Chondrocyte (in vitro differentiated cells): Measurements from ENCODE around the gene PALM. TPM values are rescaled to one million over a fixed set of nuclear protein-coding genes. Genes with fewer than 3 reads are reported as not detected.
"Not testable (repeated sequence)": the region's sequence is repeated elsewhere in the genome, so short reads cannot be mapped to it uniquely, and the experiment has no call there.

ENCODE experiments used
- DNase-seq: peaks from one replicate; pipeline ENCODE4 v3.0.0; 2021; ENCODE audit warnings: mixed read lengths, low spot score
- H3K27ac Mint-ChIP-seq: one replicate; pipeline ENCODE4 v1.8.0; 2021; ENCODE audit warnings: mild to moderate bottlenecking, moderate library complexity, mixed read lengths; ENCODE audit not compliant: unreplicated experiment
- H3K27me3 Mint-ChIP-seq: 2 replicates; pipeline ENCODE4 v1.8.0; 2021; ENCODE audit warnings: low read depth, mixed read lengths
- H3K36me3 Mint-ChIP-seq: 2 replicates; pipeline ENCODE4 v1.8.0; 2021; ENCODE audit warnings: low read depth, mixed read lengths
- H3K4me1 Mint-ChIP-seq: 2 replicates; pipeline ENCODE4 v1.8.0; 2021; ENCODE audit warnings: low read depth, mild to moderate bottlenecking, mixed read lengths
- H3K4me3 Mint-ChIP-seq: one replicate; pipeline ENCODE4 v1.8.0; 2021; ENCODE audit warnings: mild to moderate bottlenecking, moderate library complexity, mixed read lengths; ENCODE audit not compliant: unreplicated experiment
- H3K9me3 Mint-ChIP-seq: 2 replicates; pipeline ENCODE4 v1.8.0; 2021; ENCODE audit warnings: low read depth, mixed read lengths
- total RNA-seq: library from RNA; stranded (reverse); gene quantifications from 3 replicates; pipeline ENCODE4 v1.2.1, GENCODE V29; 2021
- TF ChIP-seq, protein P1 (sequence below): fragments of 200-600 bp; sonication (generic); IDR thresholded peaks from 2 replicates; pipeline ENCODE4 v1.5.0; 2021; ENCODE audit warnings: antibody characterized with exemption, mild to moderate bottlenecking, moderate library complexity

Gene PALM
- total RNA-seq, 1 donor from 2014 or later, result 182 TPM

DNA sequence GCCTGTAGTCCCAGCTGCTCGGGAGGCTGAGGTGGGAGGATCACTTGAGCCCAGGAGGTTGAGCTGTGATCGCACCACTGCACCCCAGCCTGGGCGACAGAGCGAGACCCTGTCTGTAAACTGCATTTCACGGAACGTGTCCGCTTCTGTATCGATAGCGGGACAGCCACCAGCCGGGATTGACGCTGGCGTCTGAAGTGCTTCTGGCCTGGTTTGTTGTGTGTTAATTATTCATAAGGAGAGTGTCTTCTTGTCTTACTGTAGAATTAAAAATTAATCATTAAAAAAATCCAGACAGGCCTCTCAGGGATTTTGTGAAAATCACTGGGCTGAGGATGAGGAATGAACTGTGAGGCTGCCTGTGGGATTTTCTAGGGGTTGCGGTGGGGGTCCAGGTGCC lies 26.0 kb downstream of the PALM start:
- Mint-ChIP-seq H3K9me3 (no peaks in the 10 kb centered on the region), H3K4me3 (no peak overlapping the region), H3K27ac (no peak overlapping the region), H3K27me3 (no peaks in the 10 kb centered on the region), H3K36me3 (peaks cover 23% of the 10 kb centered on the region), H3K4me1 (peaks cover 9% of the 10 kb centered on the region)
- no peak for DNase-seq
- TF ChIP-seq, protein P1, sequence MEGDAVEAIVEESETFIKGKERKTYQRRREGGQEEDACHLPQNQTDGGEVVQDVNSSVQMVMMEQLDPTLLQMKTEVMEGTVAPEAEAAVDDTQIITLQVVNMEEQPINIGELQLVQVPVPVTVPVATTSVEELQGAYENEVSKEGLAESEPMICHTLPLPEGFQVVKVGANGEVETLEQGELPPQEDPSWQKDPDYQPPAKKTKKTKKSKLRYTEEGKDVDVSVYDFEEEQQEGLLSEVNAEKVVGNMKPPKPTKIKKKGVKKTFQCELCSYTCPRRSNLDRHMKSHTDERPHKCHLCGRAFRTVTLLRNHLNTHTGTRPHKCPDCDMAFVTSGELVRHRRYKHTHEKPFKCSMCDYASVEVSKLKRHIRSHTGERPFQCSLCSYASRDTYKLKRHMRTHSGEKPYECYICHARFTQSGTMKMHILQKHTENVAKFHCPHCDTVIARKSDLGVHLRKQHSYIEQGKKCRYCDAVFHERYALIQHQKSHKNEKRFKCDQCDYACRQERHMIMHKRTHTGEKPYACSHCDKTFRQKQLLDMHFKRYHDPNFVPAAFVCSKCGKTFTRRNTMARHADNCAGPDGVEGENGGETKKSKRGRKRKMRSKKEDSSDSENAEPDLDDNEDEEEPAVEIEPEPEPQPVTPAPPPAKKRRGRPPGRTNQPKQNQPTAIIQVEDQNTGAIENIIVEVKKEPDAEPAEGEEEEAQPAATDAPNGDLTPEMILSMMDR, result no peak

DNA sequence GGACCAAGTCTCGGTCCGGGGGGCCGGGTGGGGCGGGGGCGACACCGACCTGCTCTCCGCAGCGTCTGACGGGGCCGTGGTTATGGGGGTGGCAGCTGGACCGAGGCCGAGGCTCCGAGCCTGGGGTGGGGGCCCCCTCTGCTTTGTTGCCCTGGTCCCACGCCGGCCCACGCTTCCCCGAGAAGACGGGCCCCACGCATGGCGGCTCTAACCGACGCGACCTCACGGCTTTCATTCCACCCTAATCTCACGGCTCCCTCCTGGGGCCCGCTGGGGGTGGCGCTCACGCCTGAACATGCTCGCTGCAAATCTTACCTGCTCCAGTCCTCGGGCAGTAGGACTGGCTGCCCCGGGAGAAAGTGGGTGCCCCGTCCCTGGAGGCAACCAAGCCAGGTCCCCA lies 27.4 kb downstream of the PALM start:
- no peaks in the 10 kb centered on the region for H3K27me3 Mint-ChIP-seq
- TF ChIP-seq, protein P1, result no peak
- H3K36me3 Mint-ChIP-seq, result peaks cover 22% of the 10 kb centered on the region
- no peaks in the 10 kb centered on the region for H3K9me3 Mint-ChIP-seq
- no peak for DNase-seq
- H3K4me1 Mint-ChIP-seq, result peaks cover 9% of the 10 kb centered on the region
- no peak overlapping the region for H3K4me3 Mint-ChIP-seq
- no peak overlapping the region for H3K27ac Mint-ChIP-seq

DNA sequence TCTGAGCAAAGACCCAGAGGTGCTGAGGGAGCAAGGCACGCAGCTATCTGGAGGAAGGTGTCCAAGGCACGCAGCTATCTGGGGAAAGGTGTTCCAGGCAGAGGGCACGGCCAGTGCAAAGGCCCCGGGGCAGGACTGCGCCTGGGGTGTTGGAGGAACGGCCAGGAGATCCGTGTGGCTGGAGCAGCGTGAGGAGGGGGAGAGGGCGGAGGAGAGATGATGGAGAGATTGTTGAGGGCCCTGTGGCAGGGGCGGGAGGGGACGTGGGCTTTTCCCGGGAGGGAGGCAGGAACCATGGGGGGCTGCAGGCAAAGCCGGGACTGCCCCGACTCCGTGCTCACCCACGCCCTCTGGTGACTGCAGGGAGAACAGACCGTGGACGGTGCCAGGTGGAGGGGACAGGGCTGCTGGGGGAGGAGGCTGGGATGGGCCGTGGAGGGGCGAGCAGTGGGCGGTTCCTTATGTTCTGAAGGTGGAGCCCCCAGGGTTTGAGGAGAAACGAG lies 28.9 kb downstream of the PALM start:
- TF ChIP-seq, protein P1, result peak; percentile 79
- no peak for DNase-seq
- Mint-ChIP-seq H3K4me1 (peaks cover 9% of the 10 kb centered on the region), H3K27ac (no peak overlapping the region), H3K36me3 (peaks cover 22% of the 10 kb centered on the region), H3K4me3 (no peak overlapping the region), H3K27me3 (no peaks in the 10 kb centered on the region), H3K9me3 (no peaks in the 10 kb centered on the region)

DNA sequence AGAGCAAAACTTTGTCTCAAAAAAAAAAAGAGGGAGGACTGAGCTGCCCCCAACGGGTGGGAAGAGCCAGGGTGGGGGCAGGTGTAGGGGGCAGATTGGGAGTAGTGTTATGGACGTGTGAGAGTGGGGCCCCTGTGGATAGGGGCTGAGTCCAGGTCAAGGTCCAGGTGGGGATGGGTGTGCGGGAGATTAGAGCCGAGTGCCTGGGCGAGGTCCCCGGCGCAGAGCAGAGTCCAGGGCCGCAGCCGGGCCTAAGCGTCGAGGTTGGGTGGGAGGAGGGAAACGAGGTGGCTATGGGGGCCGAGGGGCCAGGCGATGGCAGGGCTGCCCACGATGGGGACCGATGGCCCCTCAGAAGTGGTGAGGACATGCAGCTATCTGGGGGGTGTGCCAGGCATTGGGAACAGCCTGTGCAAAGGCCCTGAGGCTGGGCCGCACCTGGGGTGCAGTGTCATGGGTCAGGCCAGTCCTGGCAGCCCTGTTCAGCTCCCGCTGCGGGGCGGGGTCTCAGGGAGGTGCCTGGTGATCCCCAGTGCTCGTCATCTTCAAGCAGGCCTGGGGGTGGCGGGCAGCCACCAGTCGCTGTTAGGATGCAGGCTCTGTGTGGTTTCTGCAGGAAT lies 29.9 kb downstream of the PALM start:
- Mint-ChIP-seq H3K9me3 (no peaks in the 10 kb centered on the region), H3K36me3 (peaks cover 20% of the 10 kb centered on the region), H3K27me3 (no peaks in the 10 kb centered on the region), H3K27ac (no peak overlapping the region), H3K4me1 (peaks cover 7% of the 10 kb centered on the region), H3K4me3 (no peak overlapping the region)
- no peak for DNase-seq
- TF ChIP-seq, protein P1, result no peak

DNA sequence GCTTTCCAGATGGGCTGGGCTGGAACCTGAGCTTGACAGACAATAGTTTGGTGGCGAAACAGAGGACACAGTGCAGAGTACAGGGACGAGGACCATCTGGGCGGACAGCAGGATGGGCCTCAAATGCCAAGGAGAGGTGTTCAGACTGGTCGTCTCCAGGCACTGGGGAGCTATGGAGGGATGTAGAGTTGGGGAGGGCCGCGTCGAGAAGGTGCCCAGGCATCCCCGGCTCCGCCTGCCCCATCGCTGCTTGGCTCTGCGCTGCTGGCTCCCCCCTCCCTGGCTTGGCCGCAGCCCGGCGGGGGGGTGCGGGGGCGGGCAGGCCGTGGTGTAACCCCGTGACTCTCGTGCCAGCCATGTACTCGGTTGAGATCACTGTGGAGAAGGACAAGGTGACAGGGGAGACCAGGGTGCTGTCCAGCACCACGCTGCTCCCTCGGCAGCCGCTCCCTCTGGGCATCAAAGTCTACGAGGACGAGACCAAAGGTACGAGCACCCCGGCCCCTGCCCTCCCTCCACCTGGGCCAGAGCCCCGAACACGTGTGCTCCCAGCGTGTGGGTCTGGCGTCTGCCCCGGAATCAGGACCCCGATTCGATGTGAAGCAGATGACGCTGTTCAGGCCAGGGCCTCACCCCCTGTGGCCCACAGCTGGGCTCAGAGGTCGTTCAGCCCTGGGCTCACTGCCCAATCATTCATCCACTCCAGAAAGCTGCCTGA lies 31.4 kb downstream of the PALM start:
- no peaks in the 10 kb centered on the region for H3K9me3 Mint-ChIP-seq
- no peaks in the 10 kb centered on the region for H3K27me3 Mint-ChIP-seq
- peaks cover 3% of the 10 kb centered on the region for H3K4me1 Mint-ChIP-seq
- H3K4me3 Mint-ChIP-seq, result no peak overlapping the region
- no peak for DNase-seq
- H3K27ac Mint-ChIP-seq, result no peak overlapping the region
- TF ChIP-seq, protein P1, result no peak
- peaks cover 17% of the 10 kb centered on the region for H3K36me3 Mint-ChIP-seq

DNA sequence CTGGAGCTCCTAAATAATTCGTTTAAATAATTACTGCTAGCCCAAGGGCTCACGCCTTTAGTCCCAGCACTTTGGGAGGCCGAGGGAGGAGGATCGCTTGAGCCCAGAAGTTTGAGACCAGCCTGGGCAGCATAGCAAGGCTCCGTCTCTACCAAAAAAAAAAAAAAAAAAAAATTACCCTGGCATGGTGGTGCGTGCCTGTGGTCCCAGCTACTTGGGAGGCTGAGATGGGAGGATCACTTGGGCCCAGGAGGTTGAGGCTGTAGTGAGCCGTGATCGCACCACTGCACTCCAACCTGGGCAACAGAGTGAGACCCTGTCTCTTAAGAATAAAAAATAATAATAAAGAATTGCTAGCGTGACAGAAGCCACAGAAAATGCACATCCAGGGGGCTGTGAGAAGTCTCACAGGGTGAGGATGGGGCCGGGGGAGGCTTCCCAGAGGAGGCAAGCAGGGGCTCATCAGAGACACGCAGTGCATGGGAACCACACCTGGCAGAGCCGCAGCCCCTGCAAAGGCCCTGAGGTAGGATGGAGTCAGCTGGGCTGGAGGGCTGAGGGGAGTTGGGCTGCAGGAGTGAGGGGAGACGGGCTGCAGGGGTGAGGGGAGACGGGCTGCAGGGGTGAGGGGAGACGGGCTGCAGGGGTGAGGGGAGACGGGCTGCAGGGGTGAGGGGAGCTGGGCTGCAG lies 32.2 kb downstream of the PALM start:
- H3K27me3 Mint-ChIP-seq, H3K27ac Mint-ChIP-seq, DNase-seq, H3K4me3 Mint-ChIP-seq, H3K9me3 Mint-ChIP-seq, H3K4me1 Mint-ChIP-seq: not testable (repeated sequence)
- peaks cover 18% of the 10 kb centered on the region for H3K36me3 Mint-ChIP-seq
